SK-N-SH treated with all-trans-retinoic acid at 6 μM for 48 hours (cell line): Measurements from ENCODE around the gene GRK1.

Source experiments
- CSDC2 ChIP-seq: fragments of 250-450 bp; sonication (Bioruptor Pico); IDR thresholded peaks from 2 replicates; pipeline ENCODE4 v1.5.0; 2020; ENCODE audit warnings: mild to moderate bottlenecking, moderate library complexity
- ESRRG ChIP-seq: fragments of 250-450 bp; sonication (Bioruptor Pico); IDR thresholded peaks from 2 replicates; pipeline ENCODE4 v1.6.1; 2021; ENCODE audit warnings: mild to moderate bottlenecking
- GLIS3 ChIP-seq: fragments of 250-450 bp; sonication (Bioruptor Pico); IDR thresholded peaks from 2 replicates; pipeline ENCODE4 v1.5.0; 2020; ENCODE audit warnings: mild to moderate bottlenecking, moderate library complexity
- PATZ1 ChIP-seq: fragments of 250-450 bp; sonication (Bioruptor Pico); IDR thresholded peaks from 2 replicates; pipeline ENCODE4 v1.8.0; 2020; ENCODE audit warnings: mild to moderate bottlenecking, moderate library complexity, borderline replicate concordance
- POU6F1 ChIP-seq: fragments of 250-450 bp; sonication (Bioruptor Pico); IDR thresholded peaks from 2 replicates; pipeline ENCODE4 v1.8.0; 2021; ENCODE audit warnings: low read depth, mild to moderate bottlenecking, moderate library complexity, borderline replicate concordance
- RARB ChIP-seq: fragments of 250-450 bp; sonication (Bioruptor Pico); IDR thresholded peaks from 2 replicates; pipeline ENCODE4 v1.8.0; 2021; ENCODE audit warnings: mild to moderate bottlenecking, moderate library complexity
- TCF4 ChIP-seq: fragments of 250-450 bp; sonication (Bioruptor Pico); IDR thresholded peaks from 2 replicates; pipeline ENCODE4 v1.8.0; 2021; ENCODE audit warnings: mild to moderate bottlenecking, moderate library complexity, borderline replicate concordance
- TOX ChIP-seq: fragments of 250-450 bp; sonication (Bioruptor Pico); IDR thresholded peaks from 2 replicates; pipeline ENCODE4 v1.8.0; 2021; ENCODE audit warnings: mild to moderate bottlenecking, moderate library complexity, borderline replicate concordance
- ZFP3 ChIP-seq: fragments of 250-450 bp; sonication (Bioruptor Pico); IDR thresholded peaks from 2 replicates; pipeline ENCODE4 v1.5.0; 2020; ENCODE audit warnings: mild to moderate bottlenecking, moderate library complexity
- ZNF70 ChIP-seq: fragments of 450-650 bp; formaldehyde crosslinking; IDR thresholded peaks from 2 replicates; pipeline ENCODE4 v1.5.0; 2020; ENCODE audit warnings: mild to moderate bottlenecking, moderate library complexity
- TF ChIP-seq, protein P1 (sequence below): fragments of 250-450 bp; sonication (Bioruptor Pico); IDR thresholded peaks from 2 replicates; pipeline ENCODE4 v1.5.1; 2020; ENCODE audit warnings: low read depth, mild to moderate bottlenecking, moderate library complexity
- TF ChIP-seq, protein P2 (sequence below): fragments of 250-450 bp; sonication (Bioruptor Pico); IDR thresholded peaks from 2 replicates; pipeline ENCODE4 v1.5.1; 2021; ENCODE audit warnings: mild to moderate bottlenecking, moderate library complexity

DNA sequence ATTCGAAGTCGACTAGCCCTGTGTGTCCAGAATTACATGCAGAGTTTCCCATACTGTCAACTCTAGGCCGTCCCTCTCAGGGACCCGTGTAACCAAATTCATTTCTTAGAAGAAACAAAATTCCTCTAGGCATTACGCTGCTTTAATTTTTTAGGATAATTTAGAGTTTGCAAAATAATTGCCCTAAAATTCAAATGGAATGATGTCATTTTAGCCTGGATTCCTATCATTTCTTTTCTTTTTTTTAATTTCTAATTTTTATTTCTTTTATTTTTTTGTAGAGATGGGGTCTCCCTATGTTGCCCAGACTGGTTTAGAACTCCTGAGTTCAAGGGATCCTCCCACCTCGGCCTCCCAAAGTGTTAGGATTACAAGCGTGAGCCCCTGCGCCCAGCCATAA, 7.7 kb upstream of the GRK1 start:
- TF ChIP-seq, protein P1, sequence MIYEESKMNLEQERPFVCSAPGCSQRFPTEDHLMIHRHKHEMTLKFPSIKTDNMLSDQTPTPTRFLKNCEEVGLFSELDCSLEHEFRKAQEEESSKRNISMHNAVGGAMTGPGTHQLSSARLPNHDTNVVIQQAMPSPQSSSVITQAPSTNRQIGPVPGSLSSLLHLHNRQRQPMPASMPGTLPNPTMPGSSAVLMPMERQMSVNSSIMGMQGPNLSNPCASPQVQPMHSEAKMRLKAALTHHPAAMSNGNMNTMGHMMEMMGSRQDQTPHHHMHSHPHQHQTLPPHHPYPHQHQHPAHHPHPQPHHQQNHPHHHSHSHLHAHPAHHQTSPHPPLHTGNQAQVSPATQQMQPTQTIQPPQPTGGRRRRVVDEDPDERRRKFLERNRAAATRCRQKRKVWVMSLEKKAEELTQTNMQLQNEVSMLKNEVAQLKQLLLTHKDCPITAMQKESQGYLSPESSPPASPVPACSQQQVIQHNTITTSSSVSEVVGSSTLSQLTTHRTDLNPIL: no peak
- TF ChIP-seq RARB (CRISPR knock-in tag) (no peak), TOX (no peak), ZFP3 (no peak), TCF4 (CRISPR knock-in tag) (no peak), PATZ1 (CRISPR knock-in tag) (no peak), CSDC2 (CRISPR knock-in tag) (no peak), ZNF70 (CRISPR knock-in tag) (no peak), GLIS3 (no peak), POU6F1 (CRISPR knock-in tag) (no peak), ESRRG (CRISPR knock-in tag) (no peak)
- TF ChIP-seq, protein P2, sequence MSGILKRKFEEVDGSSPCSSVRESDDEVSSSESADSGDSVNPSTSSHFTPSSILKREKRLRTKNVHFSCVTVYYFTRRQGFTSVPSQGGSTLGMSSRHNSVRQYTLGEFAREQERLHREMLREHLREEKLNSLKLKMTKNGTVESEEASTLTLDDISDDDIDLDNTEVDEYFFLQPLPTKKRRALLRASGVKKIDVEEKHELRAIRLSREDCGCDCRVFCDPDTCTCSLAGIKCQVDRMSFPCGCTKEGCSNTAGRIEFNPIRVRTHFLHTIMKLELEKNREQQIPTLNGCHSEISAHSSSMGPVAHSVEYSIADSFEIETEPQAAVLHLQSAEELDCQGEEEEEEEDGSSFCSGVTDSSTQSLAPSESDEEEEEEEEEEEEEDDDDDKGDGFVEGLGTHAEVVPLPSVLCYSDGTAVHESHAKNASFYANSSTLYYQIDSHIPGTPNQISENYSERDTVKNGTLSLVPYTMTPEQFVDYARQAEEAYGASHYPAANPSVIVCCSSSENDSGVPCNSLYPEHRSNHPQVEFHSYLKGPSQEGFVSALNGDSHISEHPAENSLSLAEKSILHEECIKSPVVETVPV: no peak
